ENCODE data around the gene CDKL5.

Gene CDKL5

GRCh38 chrX:18457000-18457399 is 31.6 kb downstream of the CDKL5 start:
- Histone ChIP-seq H3K4me2 (ENCODE audit: low read depth, low read length, poor library complexity, severe bottlenecking) (no peak overlapping the region), H3K36me3 (ENCODE audit: insufficient read depth, low read length) (no peaks in the 10 kb centered on the region), H3K4me1 (ENCODE audit: insufficient read depth, low read length, poor library complexity, severe bottlenecking) (no peaks in the 10 kb centered on the region), H3K9ac (ENCODE audit: low read depth, low read length, poor library complexity, severe bottlenecking) (no peak overlapping the region), H3K9me2 (replicated peaks; ENCODE audit: low read depth, low read length) (no peaks in the 10 kb centered on the region), H3F3A (ENCODE audit: low read depth) (no peaks in the 10 kb centered on the region), H3K27me3 (ENCODE audit: insufficient read depth, low read length, poor library complexity, severe bottlenecking) (no peaks in the 10 kb centered on the region), H3K9me3 (ENCODE audit: insufficient read depth, low read depth, low read length) (no peaks in the 10 kb centered on the region), H3K79me2 (ENCODE audit: insufficient read depth, low read length) (no peaks in the 10 kb centered on the region), H4K20me1 (ENCODE audit: insufficient read depth, low read length, poor library complexity, severe bottlenecking) (no peaks in the 10 kb centered on the region), H3K4me3 (ENCODE audit: low read length, poor library complexity, severe bottlenecking) (no peak overlapping the region), H2AFZ (ENCODE audit: low read length) (no peak overlapping the region)
- TF ChIP-seq CTCF (conservative IDR thresholded peaks at IDR 0.05; ENCODE audit: low read length): no peak
- TF ChIP-seq EZH2phosphoT487 (IDR thresholded peaks at IDR 0.05; ENCODE audit: borderline replicate concordance): no peak

- H3K4me1 ChIP-seq (ENCODE audit: insufficient read depth, low read length, poor library complexity, severe bottlenecking): no peaks in the 10 kb centered on the region
- no peaks in the 10 kb centered on the region for H3K9me3 ChIP-seq (ENCODE audit: insufficient read depth, low read depth, low read length)
- H3K9ac ChIP-seq (ENCODE audit: low read depth, low read length, poor library complexity, severe bottlenecking): no peak overlapping the region
- H3K27me3 ChIP-seq (ENCODE audit: insufficient read depth, low read length, poor library complexity, severe bottlenecking): no peaks in the 10 kb centered on the region
- no peaks in the 10 kb centered on the region for H3F3A ChIP-seq (ENCODE audit: low read depth)
- no peak overlapping the region for H3K4me3 ChIP-seq (ENCODE audit: low read length, poor library complexity, severe bottlenecking)
- H3K79me2 ChIP-seq (ENCODE audit: insufficient read depth, low read length): no peaks in the 10 kb centered on the region
- no peaks in the 10 kb centered on the region for H3K36me3 ChIP-seq (ENCODE audit: insufficient read depth, low read length)
- H2AFZ ChIP-seq (ENCODE audit: low read length): no peak overlapping the region
- TF ChIP-seq CTCF (conservative IDR thresholded peaks at IDR 0.05; ENCODE audit: low read length) (no peak), EZH2phosphoT487 (IDR thresholded peaks at IDR 0.05; ENCODE audit: borderline replicate concordance) (no peak)
- no peaks in the 10 kb centered on the region for H3K9me2 ChIP-seq (replicated peaks; ENCODE audit: low read depth, low read length)
- no peak overlapping the region for H3K4me2 ChIP-seq (ENCODE audit: low read depth, low read length, poor library complexity, severe bottlenecking)
- H4K20me1 ChIP-seq (ENCODE audit: insufficient read depth, low read length, poor library complexity, severe bottlenecking): no peaks in the 10 kb centered on the region
These were observed 36.0 kb downstream of the CDKL5 start for GRCh38 chrX:18461431-18461830.

GRCh38 chrX:18464499-18464898 is 39.1 kb downstream of the CDKL5 start:
- Histone ChIP-seq H3K9me3 (ENCODE audit: insufficient read depth, low read depth, low read length) (no peaks in the 10 kb centered on the region), H3K9me2 (replicated peaks; ENCODE audit: low read depth, low read length) (no peaks in the 10 kb centered on the region), H3K4me3 (ENCODE audit: low read length, poor library complexity, severe bottlenecking) (no peak overlapping the region), H2AFZ (ENCODE audit: low read length) (no peak overlapping the region), H4K20me1 (ENCODE audit: insufficient read depth, low read length, poor library complexity, severe bottlenecking) (no peaks in the 10 kb centered on the region), H3K9ac (ENCODE audit: low read depth, low read length, poor library complexity, severe bottlenecking) (no peak overlapping the region), H3F3A (ENCODE audit: low read depth) (no peaks in the 10 kb centered on the region), H3K79me2 (ENCODE audit: insufficient read depth, low read length) (no peaks in the 10 kb centered on the region), H3K4me2 (ENCODE audit: low read depth, low read length, poor library complexity, severe bottlenecking) (no peak overlapping the region), H3K27me3 (ENCODE audit: insufficient read depth, low read length, poor library complexity, severe bottlenecking) (no peaks in the 10 kb centered on the region), H3K36me3 (ENCODE audit: insufficient read depth, low read length) (no peaks in the 10 kb centered on the region), H3K4me1 (ENCODE audit: insufficient read depth, low read length, poor library complexity, severe bottlenecking) (no peaks in the 10 kb centered on the region)
- TF ChIP-seq CTCF (conservative IDR thresholded peaks at IDR 0.05; ENCODE audit: low read length): no peak
- no peak for TF ChIP-seq EZH2phosphoT487 (IDR thresholded peaks at IDR 0.05; ENCODE audit: borderline replicate concordance)
